NB4 (cell line): ENCODE measurements around the gene RAB3B.
"Not testable (repeated sequence)": the region's sequence is repeated elsewhere in the genome, so short reads cannot be mapped to it uniquely, and the experiment has no call there.

Experiments used
- DNase-seq: peaks from one replicate; pipeline ENCODE4 v3.0.0; 2010; ENCODE audit warnings: low read depth
- H3K4me3 ChIP-seq: one replicate; pipeline ENCODE4 v1.5.1; 2011; ENCODE audit warnings: mild to moderate bottlenecking, low read depth, low read length, moderate library complexity
- MYC ChIP-seq: IDR thresholded peaks from 2 replicates; pipeline ENCODE4 v1.6.1; 2011; ENCODE audit warnings: low read depth, low read length
- POLR2A ChIP-seq: IDR thresholded peaks from 2 replicates; pipeline ENCODE4 v1.6.1; 2011; ENCODE audit warnings: mild to moderate bottlenecking; ENCODE audit not compliant: insufficient read length; ENCODE audit errors: extremely low read depth
- TF ChIP-seq, protein P1 (sequence below): IDR thresholded peaks from 2 replicates; pipeline ENCODE4 v1.6.1; 2011; ENCODE audit warnings: low read depth, low read length
- TF ChIP-seq, protein P2 (sequence below): IDR thresholded peaks from one replicate; pipeline ENCODE4 v1.5.1; 2012; ENCODE audit warnings: low read depth, low read length

RAB3B gene

DNA sequence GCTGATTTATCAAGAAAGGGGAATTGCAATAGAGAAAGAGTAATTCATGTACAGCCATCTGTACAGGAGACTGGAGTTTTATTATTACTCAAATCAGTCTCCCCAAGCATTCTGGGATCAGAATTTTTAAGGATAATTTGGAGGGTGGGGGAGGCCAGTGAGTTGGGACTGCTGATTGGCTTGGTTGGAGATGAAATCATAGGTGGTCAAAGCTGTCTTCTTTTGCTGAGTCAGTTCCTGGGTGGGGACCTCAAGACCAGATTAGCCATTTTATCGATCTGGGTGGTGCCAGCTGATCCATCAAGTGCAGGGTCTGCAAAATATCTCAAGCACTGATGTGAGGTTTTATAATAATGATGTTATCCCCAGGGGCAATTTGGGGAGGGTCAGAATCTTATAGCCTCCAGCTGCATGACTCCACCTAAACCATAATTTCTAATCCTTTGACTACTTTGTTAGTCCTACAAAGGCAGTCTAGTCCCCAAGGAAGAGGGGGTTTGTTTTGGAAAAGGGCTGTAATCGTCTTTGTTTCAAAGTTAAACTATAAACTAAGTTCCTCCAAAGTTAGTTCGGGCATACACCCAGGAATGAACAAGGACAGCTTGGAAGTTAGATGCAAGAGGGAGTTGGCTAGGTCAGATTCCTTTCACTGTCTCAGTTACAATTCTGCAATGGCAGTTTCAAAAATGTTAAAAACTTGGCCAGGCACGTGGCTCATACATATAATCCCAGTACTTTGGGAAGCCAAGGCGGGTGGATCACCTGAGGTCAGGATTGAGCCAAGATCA lies 16.9 kb upstream of the RAB3B start:
- no peak overlapping the region for H3K4me3 ChIP-seq
- no peak for DNase-seq
- no peak for TF ChIP-seq POLR2A
- TF ChIP-seq, protein P1, sequence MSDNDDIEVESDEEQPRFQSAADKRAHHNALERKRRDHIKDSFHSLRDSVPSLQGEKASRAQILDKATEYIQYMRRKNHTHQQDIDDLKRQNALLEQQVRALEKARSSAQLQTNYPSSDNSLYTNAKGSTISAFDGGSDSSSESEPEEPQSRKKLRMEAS = no peak
- no peak for TF ChIP-seq MYC
- TF ChIP-seq, protein P2, sequence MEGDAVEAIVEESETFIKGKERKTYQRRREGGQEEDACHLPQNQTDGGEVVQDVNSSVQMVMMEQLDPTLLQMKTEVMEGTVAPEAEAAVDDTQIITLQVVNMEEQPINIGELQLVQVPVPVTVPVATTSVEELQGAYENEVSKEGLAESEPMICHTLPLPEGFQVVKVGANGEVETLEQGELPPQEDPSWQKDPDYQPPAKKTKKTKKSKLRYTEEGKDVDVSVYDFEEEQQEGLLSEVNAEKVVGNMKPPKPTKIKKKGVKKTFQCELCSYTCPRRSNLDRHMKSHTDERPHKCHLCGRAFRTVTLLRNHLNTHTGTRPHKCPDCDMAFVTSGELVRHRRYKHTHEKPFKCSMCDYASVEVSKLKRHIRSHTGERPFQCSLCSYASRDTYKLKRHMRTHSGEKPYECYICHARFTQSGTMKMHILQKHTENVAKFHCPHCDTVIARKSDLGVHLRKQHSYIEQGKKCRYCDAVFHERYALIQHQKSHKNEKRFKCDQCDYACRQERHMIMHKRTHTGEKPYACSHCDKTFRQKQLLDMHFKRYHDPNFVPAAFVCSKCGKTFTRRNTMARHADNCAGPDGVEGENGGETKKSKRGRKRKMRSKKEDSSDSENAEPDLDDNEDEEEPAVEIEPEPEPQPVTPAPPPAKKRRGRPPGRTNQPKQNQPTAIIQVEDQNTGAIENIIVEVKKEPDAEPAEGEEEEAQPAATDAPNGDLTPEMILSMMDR = no peak

DNA sequence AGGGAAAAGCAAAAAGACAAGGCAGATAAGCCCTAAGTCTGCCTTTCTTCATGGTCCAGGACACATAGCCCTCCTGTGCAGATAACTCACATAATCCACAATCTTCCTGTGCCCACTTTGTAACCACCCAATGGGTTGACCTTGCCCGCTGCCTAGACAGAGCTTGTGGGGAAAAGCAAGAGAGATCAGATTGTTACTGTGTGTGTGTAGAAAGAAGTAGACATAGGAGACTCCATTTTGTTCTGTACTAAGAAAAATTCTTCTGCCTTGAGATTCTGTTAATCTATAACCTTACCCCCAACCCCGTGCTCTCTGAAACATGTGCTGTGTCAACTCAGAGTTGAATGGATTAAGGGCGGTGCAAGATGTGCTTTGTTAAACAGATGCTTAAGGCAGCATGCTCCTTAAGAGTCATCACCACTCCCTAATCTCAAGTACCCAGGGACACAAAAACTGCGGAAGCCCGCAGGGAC lies 15.6 kb upstream of the RAB3B start:
- not testable (repeated sequence) for H3K4me3 ChIP-seq, DNase-seq

DNA sequence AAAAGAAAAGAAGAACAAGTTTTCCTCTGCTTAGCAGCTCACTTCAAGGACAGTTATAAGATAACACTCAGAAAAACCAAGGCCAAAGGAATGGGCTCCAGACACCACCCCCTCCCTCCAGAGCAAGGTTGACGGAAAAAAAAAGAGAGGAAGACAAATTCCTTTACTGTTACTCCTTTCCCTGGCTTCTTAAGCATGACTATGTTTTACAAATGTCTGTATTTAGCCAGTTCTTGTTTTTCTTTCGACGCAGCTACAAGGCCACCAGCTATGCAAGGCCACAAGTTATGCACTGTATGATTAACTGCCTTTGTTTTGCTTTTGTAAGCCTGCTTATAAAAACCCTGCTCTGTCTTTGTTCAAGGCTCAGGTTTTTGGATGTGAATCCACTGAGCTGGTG lies 15.0 kb upstream of the RAB3B start:
- not testable (repeated sequence) for DNase-seq, H3K4me3 ChIP-seq

DNA sequence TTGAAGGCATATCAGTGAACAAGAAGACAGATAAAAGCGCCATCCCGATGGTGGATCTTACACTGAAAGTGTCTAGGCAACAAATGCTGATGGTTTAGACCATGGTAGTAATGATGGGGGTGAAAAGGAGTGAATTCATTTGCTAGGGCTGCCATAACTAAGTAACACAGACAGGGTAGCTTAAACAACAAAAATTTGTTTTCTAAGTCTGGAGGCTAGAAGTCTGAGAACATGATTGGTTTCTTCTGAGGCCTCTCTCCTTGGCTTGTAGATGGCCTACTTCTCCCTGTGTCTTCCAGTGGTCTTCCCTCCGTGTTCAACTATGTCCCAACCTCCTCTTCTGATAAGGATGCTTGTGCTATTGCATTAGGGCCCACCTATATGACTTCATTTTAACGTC lies 13.4 kb upstream of the RAB3B start:
- no peak overlapping the region for H3K4me3 ChIP-seq
- TF ChIP-seq, protein P2 = no peak
- TF ChIP-seq MYC (no peak), POLR2A (no peak)
- TF ChIP-seq, protein P1 = no peak
- DNase-seq = no peak

DNA sequence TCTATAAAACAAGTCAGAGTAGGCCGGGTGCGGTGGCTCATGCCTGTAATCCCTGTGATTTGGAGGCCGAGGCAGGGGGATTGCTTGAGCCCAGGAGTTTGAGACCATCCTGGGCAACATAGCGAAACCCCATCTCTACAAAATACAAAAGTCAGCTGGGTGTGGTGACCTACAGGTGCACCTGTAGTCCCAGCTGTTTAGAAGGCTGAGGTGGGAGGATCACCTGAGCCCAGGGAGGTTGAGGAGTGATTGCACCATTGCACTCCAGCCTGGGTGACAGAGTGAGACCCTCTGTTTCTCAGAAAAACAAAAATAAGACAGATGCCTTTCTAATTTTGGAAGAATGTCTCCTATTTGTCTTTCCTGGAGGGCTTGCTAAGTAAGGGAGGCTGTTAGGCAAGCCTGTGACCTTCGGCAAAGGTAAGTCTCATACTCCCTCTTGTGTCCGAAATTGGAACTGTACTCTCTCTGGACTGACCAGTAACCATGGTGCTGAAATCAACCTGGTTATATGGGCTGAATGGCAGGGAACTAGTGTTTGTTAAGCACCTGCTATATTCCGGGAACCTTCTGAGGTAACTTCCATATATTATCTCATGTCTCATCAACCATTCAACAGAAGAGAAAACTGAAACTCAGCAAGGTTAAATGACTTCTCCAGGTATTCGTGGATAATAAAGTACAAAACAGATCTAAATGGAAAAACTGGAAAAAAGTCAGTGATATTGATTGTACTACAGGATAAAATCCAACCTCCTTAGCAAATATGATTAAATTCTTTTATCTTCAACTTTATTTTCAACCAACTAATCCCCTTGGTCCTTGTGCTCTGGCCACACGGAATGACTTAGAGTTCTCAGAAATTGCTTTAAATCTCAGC lies 11.8 kb upstream of the RAB3B start:
- H3K4me3 ChIP-seq = no peak overlapping the region
- peak; percentile 86 for DNase-seq
- TF ChIP-seq, protein P2 = peak; percentile 71
- TF ChIP-seq, protein P1 = no peak
- TF ChIP-seq MYC (peak; percentile 23; the same call in 1 of the 2 replicates), POLR2A (no peak)

DNA sequence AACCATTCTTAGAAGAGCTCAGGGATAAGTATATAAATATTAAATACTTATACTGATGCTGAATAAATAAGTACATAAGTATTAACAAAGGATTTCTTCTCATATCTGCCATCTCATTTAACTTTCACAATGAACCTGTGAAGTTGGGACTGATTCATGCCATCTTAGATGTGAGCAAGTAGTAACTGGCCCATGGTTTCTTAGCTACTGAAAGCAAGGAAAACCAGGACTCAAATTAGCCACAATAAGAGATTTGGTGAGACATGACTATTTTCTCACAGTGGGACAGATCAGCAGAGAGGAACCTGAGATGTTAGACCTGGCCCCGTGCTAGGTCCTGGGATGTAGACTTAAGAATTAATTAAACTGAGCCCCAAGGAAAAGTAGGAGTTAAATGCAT lies 8.2 kb upstream of the RAB3B start:
- DNase-seq = no peak
- no peak overlapping the region for H3K4me3 ChIP-seq
- TF ChIP-seq, protein P1 = no peak
- TF ChIP-seq POLR2A (no peak), MYC (no peak)
- TF ChIP-seq, protein P2 = no peak
